Measurements from ENCODE around the gene CIITA.
"Not testable (repeated sequence)": the region's sequence is repeated elsewhere in the genome, so short reads cannot be mapped to it uniquely, and the experiment has no call there.

CIITA gene

DNA sequence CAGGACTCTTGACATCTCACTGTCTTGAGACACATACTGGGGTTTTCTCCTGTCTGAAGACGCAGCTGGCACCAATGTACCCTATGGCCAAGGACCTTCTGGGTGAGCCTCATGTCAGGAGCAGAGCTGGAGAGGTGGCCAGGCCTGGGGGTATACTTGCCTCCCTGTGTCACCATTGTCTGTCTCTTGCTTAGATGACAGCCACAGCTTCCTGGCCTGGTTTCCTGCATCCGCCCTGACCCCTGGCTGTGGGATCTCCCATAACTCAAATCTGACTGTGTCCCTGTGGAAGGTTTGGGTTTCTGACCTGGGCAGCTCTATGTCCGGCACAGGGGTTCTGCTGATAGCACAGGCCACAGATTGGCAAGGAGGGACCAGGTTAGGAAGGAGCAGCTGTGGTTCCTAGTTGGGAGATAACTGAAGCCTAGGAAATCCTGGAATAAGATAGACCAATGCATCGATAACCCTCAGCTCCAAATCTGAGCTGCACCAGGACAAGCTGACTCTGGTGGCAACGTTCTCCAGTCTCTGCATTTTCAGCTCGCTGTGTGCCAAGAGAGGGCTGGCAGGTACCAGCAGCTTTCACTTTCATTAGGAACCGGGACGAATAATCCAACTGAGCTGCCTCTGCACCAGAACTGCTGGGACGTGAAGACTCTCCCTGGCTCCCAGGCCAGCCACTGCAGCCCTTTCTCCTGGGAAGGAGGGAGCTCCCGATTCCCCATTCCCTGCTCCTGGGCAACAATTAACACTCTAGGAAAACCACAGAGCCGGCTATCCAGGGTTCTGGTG, 60.3 kb downstream of the CIITA start:
- DNase-seq (ENCODE audit: low read depth) = no peak

DNA sequence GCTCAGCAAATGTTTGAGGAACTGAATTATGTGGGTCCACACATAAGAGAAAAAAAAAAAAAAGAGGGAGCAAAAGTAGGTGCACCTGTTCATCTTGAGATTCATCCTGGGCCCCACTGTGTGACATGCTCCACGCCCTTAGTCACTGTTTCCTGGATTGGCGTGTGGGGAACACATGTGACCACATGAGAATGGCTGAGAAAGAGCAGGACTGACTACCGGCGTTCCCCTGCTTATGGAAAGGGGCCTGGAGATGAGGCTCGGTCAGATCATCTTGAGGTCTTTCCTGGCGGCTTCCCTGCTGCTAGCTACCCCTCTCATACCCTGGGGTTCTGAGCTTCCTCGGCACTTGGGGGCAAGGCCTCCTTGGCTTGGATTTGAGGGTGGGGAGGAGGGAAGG, 61.3 kb downstream of the CIITA start:
- no peak for DNase-seq (ENCODE audit: low read depth)

DNA sequence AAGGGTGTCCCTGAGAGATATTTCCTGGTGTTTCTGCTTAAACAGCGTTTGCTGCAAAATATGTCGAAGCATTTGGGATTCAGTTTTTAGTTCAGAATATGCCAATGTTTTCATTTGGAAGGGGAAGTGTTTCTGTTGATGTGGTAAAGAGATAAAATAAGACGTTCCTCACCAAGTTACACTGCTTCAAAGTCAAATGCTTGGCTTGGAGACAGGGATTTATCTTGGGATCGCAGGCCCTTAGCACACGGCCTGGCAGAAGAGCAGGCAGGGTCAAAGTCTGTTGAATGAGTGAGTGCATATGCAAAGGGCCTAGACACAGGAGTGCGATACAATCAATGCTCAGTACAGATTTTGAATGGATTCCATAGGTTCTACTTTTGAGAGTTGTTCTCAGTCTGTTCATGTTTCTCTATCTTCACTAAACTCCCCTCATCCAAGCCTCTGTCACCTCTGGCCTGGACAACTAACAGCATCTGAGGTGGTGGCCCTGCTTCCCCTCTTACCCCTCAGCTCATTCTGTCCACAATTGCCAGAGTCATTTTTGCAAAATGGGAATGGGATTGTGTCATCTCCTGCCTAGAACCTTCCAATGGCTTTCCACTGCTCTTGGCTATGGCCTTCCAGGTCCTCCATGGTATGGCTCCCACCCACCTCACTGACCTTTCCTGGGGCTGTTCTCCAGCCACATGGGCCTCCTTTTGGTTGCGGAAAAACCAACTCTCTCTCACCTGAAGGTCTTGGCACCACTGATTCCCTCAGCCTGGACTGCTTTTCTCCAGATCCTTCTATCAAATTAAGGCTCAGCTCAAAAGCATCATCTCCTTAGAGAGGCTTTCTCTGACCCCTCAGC, 62.0 kb downstream of the CIITA start:
- no peak for DNase-seq (ENCODE audit: low read depth)

DNA sequence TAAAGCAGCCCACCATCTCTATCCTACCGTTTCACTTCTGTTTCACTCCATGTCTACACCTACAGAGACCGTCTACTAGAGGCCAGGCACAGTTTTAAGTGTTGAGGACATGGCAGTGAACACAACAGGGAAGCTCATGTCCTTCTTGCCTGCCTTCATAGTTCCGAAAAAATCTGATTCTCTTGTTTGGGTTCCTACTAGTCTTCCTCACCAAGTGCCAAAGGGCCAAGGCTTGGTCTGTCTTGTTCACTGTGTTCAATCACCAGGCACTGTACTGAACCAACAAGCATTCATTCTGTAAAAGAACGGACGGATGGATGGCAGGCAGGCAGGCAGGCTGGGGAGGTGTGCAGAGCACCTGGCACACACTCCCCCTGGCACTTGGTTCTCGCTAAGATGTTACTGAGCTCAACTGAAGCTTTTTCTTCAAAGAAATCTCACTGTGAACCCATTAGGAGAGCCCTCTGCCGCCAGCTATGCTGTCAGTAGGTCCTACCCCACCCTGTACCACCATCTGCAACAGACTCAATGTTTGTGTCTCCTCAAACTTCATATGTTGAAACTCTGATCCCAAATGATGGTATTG, 62.7 kb downstream of the CIITA start:
- DNase-seq (ENCODE audit: low read depth) = no peak

DNA sequence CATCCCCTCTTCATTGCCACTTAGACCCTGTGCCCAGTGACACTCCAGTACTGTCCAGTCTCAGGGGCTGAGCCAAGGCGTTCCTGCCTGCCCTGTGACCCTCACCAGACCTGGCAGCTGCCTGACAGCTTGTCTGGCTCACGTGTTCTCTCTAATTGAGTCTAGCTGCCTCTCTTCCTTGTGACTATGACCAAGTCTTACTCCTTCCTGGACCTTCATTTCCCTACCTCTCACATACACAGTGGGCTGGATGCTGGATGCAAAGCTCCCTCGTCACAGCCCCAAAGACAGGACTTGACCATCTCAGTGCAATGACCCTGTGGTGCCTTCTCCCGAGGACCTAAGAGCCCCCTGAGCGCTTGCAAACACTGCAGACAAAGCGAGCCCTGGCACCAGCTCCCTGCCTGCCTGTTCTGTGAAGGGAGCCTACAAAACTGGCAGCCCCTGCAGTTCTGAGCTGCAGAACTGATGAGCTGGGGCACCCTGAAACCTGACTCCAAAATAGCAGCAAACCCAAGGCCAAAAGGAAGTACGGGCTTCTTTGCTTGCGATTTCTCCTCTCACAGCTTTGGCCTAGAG, 63.6 kb downstream of the CIITA start:
- DNase-seq (ENCODE audit: low read depth) = no peak

DNA sequence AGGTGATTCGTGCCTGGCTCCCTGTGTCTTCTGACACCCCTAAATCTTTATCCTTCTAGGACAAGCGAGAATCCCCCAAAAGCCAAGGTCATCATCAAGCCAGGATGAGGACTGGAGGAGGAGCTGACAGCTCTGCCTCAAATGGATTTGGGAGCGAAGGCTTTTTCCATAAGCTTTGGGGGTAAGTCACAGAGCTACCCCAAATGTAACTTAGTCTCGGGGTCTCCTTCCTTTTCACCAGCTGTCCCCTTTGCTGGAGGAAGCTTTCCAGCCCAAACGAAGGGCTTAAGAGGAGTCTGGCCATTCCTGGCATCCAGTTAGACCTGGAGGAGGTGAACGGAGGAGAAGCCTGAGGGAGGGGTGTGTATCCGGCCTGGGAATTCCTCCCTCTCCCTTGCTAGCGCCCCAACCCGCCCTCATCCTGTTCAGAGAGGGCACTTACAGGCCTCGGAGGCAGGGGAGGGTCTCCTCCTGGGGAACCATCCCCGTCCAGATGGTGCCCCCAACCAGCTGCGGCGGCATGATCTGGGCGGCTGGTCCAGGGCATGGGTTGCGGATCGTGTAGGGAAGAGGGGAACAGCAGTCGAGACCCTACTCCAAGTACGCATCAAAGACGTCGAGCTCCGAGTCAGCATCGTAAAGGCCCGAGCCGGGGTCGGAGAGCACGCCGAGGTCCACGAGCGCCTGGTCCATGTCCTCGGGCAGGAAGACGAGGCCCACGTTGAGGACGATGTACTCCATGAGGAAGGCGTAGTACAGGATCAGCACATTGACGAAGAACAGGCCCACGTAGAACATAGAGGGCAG, 64.3 kb downstream of the CIITA start:
- DNase-seq (ENCODE audit: low read depth) = no peak

DNA sequence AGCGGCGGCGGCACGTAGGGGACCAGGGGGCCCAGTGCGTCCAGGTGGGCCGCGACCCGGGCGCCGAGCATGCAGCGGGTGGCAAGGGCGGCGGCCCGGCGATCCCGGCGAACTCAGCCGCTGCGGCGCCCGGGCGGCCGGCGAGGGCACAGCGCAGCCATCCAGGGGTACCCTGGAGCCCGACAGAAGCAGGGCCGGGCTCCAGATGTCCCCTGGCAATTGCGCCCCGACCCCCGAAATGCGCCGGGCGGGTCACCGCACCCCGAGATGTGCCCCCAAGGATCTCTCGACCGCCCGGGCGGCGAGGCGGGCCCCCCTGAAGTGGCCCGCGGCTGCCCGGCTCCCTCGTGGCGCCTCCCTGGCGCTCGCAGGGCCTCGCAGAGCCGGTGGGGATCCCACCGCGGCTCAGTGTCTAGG, 64.9 kb downstream of the CIITA start:
- DNase-seq (ENCODE audit: low read depth) = not testable (repeated sequence)

DNA sequence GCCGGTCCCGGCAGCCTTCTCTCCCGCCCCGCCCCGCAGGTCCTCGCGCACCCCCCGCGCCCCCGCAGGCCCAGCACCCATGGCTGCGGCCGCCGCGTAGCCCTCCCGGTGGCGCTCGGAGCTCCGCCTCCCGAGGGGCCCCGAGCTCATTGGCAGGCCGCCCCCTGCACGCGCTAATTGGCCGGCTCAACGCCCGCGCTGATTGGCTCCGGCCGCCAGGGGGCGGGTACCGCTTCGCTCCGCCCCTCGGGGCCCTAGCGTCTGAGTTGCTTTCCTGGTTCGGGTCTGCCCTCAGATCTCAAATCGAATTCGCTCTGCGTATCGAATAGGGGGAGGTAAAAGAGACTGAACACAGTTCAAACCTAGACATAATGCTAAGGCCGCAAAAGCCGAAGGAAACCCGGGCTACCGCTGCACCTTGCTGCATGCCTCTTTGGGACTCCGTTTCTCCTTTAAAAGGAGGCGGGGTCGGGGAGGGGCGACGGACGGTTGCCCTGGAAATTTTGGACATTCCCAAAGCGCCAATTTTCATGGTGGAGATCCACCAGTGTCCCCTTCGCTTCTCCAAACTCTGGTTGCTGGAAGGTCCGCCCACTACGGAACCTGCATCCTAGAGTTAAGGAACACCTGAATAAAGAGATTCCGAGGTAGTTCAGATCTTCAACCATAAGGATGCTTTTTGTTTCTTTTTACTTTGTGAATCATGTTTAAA, 65.5 kb downstream of the CIITA start, which contains the start of gene DEXI:
TSS of gene DEXI (minus strand) at position 117 of the 712 bp plus-strand sequence. CDS start 463 bp downstream, outside the sequence.
- peak; percentile 50 for DNase-seq (ENCODE audit: low read depth)

DNA sequence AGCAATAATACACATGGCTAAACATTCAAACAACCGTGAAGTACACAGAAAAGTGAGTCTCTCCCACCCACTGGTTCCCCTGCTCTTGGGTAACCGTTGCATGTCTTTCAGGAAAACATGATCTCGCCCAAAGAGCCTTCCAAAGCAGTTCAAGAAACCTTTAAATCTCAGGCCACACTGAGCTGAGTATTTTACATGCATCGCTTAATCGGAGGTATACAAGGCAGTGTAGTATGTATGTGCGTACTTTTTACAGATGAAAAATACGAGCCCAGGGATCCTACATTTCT, 66.0 kb downstream of the CIITA start:
- DNase-seq (ENCODE audit: low read depth) = no peak

DNA sequence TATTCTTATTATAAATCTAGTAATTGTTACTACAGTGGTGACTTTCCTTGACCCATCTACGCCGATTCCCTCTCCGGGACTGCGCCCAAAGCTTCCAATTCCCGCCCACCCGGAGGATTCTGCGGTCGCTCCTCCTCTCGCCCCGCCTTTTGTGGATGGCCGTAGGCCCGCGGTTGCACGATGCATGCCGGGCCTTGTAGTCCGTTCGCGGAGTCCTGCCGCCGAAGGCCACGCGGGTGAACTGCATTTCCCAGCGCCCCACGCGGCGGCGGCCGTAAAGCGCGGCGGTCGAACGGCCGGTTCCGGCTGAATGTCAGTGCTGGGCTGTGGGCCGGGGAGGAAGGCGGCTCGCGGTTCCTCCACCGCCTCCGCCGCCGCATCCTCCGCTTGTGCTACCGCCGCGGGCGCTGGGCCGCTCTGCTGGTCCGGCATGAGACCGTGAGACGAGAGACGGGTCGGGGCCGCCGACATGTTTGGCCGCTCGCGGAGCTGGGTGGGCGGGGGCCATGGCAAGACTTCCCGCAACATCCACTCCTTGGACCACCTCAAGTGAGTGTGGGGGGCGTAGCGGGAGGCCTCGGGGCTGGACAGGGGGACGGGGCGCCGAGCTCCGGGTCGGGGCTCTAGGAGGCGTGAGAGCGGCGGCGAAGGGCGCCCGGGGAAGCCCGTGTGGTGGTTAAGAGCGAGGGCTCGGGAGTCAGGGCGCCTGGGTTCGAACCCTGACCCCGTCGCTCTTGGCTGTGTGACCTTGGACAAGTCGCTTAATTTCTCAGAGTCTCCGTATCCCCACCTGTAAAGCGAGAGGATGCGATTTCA, 67.5 kb downstream of the CIITA start, which contains the start of gene CLEC16A:
TSS of gene CLEC16A (plus strand) at position 316 of the 816 bp plus-strand sequence. CDS start at position 470, 154 bp downstream.
- peak; percentile 71 for DNase-seq (ENCODE audit: low read depth)

DNA sequence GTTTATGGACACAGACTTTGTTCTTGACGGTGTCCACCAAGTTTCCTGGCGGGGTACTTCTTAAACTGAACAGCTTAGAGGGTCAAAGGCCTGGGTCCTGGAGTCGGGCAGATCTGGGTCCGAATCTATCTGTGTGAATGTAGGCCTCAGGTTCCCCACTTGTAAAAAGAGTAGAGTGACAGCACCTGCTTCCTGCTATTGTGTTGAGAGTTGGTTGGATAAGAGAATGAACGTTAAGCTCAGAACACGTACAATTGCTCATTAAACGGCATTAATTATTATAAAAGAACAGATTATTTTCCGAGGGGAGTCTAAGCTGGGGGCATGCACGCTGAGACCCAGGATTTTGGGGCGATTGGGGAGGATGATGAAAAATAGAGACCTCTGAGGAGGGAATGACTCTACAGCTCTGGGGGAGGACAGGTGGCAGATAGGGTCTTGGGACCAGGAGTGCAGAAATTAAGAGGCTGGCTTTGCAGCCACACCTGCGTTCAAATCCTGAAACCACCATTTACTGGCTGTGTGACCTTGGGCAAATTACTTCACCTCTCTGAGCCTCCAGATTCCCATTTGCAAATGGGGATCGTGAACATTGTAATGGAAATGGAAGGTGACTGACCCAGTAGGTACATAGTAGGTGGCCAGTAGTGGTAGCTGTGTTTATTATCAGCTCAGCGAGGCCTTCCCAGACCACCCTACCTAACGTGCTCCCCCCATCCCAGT, 68.2 kb downstream of the CIITA start:
- DNase-seq (ENCODE audit: low read depth) = no peak

DNA sequence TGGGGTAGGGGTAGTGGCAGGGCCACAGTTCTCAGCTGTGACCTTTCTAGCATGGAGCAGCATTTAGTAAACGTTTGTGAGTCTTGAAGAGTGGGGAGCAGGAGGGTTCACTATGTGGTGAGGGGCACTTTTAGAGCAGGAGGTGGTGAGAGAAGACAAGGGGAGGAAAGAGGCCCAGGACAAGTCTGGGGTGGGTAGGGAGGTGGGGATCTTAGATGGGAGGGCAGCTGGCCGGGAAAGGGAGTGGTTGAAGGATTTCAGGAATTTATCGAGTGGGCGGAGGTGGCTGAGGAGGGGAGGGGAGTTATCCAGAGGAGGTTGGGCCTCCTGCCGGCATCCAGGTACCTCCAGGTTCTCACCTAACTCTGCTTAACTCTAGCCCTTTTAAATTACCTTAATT, 69.3 kb downstream of the CIITA start:
- no peak for DNase-seq (ENCODE audit: low read depth)

DNA sequence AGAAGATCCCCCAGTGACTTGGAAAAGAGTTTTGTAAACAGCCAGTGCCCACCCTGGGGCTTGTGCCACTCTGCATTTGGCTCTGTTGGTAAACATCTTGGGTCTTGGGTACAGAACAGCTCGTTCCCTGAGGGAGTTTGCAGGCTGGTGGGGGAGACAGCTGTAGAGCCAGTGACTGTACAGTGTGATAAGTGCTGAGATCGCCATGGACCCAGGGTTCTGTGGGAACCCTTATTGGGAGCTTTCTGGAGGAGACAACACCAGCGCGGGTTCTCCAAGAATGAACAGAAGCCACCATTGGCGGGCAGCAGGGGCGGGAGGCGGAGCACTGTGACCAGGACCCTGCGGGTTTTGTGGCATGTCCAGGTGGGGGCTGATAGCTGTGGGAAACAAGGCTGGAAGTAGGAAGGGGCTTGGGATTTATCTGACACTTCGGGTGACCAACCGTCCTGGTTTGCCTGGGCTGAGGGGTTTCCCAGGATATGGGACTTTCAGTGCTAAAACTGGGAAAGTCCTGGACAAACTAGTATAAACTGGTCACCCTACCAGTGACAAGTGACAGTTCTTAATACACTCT, 70.3 kb downstream of the CIITA start:
- no peak for DNase-seq (ENCODE audit: low read depth)

DNA sequence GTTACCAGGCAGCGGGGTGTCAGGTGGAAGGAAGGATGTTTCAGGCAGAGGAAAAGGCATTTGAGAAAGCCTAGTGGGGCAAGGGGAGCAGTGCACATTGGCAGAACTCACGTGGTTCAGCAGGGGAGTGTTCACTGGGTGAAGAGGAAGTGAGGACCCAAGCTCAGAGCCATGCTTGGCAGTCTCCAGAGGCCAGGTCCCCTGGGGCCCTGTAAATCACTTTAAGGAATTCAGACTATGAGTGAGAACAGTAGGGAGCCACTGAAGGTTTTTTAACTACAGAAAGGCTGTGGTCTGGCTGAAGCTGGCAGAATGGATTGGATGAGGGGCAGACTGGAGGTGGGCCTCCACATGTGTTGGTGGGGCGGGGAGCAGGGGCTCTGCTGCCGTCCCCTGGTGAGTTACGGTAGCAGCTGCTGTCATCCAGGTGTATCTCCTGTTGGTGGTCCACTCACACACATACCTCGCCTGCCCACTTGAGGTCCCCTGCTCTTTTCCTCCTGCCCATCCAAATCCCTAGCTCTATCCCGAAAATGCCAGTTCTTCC, 72.5 kb downstream of the CIITA start:
- no peak for DNase-seq (ENCODE audit: low read depth)

DNA sequence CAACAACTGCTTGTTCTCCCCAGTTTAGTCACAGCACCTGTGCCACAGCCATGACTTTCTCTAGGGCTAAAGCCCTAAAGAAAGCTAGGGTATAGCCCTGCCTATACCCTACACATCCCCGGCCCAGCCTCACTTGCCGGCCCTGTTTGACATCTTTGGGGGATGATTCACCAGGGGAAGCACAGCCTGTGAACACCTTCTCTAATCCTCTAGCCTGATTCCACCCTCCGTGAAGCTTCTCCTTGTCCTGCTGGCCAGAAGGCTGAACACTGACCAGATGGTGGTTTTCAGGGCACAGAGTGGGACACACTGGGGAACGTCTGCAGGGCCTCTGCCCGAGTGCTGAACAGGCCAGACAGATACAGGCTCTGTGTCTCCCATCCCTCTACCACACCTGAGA, 73.4 kb downstream of the CIITA start:
- no peak for DNase-seq (ENCODE audit: low read depth)

DNA sequence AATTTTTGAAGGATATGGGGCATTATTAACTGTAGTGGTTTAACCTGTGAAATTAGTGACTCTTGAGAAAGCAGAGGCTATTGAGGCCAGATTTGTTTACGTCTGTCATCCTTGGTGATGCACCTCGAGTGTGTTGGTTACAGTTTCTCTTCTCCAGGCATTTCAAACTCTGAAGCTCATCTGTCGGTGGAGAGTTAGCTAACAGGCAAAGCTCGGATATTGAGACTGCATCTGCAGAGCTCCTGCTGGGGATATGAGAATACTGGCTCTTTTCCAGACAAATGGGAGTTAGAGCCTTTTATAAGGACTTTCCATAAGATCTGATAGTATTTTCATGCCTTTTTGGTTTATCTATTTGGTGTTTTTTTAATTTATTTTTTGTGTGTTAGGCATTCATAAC, 74.0 kb downstream of the CIITA start:
- no peak for DNase-seq (ENCODE audit: low read depth)

DNA sequence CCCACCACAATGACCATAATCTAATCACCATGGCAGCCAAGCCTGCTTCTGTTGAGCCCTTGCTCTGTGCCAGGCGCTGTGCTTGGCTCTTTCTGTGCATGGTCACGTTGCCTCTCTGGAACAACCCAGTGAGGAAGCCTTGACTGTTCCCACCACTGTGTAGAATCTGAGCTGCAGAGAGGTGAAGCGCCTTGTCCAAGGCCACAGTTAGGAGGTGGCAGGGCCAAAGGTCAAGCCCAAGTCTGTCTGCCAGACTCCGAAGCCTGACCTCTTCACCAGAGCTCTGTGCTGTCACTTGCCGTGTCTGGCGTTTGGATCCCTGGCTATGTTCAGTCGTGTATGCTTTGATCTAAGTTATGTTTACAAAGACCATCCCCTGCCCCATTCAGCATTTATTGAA, 77.9 kb downstream of the CIITA start:
- DNase-seq (ENCODE audit: low read depth) = no peak

DNA sequence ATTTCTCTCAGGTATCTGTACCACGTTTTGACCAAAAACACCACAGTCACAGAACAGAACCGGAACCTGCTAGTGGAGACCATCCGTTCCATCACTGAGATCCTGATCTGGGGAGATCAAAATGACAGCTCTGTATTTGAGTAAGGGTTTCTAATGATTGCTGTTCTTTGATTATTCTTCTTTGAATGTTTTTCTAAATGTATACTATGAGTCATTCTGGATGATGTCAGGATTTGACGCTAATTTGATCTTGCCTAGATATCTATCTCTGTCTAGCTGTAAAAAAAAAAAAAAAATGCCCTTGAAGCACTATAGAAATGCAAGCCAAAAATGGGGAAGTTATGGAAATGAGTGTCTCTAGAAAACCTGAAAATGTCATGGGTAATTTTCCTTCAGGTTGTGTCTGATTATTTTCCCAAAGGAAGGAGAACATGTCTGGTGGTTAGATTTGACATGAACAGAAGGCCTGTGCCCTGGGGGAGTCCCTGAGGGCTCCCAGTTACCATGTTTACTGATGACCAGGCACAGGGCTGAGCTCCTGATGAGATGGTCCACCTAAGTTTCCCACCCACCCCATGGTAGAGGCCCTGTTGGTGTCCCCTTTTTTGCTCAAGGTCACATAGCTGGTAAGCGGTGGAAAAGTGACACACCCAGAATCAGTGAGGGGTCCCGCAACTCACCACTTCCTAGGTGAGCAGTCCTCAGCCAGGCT, 80.9 kb downstream of the CIITA start:
- no peak for DNase-seq (ENCODE audit: low read depth)

Data from HS-5 (cell line).